GM18505 (cell line): ENCODE results near the gene FADS1.
A peak's percentile ranks its signal among the peaks of the same experiment; 100 is the strongest.

ENCODE experiments used
- ATAC-seq: cut with Tn5 transposase; IDR thresholded peaks from one replicate; pipeline ENCODE4 v1.9.1; 2021; ENCODE audit not compliant: unreplicated experiment
- POLR2A ChIP-seq: IDR thresholded peaks from 4 replicates; pipeline ENCODE4 v1.6.1; 2011; ENCODE audit warnings: borderline replicate concordance; ENCODE audit not compliant: insufficient read depth, insufficient read length; ENCODE audit errors: extremely low read depth

The FADS1 gene

GRCh38 chr11:61765550-61766253, 51.1 kb downstream of the FADS1 start:
- TF ChIP-seq POLR2A, result no peak
- ATAC-seq, result no peak

DNA sequence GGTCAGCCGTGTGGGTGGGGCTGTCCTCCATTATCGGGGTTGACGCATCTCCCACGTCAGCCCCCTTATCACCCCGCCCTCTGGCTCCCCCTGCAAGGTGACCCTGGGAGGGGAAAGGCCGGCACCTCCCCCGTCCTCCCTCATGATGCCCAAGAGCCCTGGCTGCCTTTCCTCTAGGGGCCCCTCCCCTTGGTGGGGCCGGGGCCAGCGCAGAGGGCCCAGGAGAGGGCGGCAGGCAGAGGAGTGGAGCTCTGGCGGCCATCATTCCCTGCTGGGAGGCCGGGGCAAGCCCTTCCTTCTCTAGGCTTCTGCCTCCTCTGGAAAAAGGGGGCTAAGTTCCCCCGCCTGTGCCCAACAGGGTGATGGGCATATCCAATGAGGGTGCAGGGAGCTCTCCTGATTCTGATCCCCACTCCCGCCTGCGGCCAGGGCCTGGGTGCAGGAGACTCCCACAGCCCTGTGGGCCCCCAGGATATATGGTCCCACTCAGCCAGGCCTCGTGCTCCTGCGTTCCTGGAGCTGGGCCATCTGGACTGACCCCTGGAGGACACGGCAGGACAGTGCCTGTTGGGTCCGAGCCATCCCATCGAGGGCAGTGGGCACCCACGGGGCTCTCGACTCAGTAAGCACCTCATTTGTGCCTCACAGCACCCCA, 52.1 kb downstream of the FADS1 start:
- no peak for TF ChIP-seq POLR2A
- no peak for ATAC-seq

DNA sequence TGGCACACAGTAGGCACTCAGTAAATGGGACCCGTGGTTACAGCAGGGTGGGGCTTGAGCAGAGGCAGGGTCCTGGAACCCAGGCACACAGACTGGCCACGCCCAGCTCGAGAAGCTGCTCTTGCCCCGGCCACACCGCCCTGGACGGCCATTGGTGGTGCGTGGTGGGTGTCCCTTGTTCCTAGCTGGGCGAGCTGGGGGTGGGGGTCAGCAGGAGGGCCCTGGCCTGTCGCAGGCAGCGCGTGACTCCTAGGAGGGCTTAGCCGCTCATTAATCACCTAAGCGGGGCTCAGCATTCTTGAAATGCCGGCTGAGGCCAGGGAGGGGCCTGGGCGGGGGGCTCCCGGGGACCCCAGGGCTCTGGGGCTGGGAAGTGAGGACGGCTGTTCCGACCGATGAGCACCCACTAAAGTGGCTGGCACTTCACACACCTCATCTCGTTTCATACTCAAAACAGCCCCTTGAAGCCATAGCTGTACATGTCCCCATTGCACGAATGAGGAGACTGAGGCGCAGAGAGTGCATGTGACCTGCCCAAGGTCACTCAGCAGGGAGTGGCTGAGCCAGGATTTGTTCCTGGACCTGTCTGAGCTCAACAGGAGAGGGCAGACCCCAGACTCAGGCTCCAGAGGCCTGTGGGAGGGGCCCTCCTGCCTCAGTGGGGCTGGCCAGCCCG, 52.7 kb downstream of the FADS1 start:
- no peak for ATAC-seq
- no peak for TF ChIP-seq POLR2A

DNA sequence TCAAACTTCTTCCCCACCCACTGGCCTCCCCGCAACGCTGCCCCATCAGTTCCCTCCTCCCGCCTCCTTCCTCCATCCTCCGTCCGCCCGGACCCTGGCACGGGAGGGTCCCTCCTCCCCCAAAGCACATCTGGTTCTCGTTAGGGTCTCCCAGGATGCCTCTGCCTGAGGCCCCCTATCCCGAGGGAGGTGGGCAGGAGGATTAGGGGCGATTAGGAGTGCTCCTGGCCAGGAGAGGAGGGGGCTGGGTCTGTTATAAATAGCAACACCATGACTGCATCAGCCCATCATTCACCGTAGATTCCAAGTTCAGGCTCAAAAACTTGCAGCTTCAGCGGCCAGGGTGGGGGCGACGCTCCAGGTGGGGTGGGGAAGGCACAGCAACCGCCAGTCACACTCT, 54.0 kb downstream of the FADS1 start:
- ATAC-seq, result no peak
- TF ChIP-seq POLR2A, result no peak

DNA sequence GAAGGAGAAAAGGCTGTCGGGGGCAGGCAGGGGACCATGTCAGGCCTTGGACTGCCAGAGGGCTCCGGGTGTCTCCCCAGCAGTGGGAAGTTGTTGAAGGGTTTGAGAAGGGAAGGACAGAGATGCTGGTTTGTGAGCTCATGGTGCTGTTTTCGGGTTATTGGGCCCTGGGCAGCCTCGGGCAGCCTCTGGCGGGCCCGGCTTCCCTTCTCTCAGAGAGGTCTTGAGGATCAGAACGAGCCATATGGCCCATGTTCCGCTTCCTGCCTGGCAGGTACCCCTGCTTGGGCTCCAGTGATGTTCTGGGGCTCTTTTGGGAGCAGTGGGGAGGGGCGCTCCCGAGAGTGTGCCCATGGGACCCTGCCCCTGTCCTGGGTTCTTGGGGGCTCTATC, 54.6 kb downstream of the FADS1 start:
- no peak for ATAC-seq
- no peak for TF ChIP-seq POLR2A

DNA sequence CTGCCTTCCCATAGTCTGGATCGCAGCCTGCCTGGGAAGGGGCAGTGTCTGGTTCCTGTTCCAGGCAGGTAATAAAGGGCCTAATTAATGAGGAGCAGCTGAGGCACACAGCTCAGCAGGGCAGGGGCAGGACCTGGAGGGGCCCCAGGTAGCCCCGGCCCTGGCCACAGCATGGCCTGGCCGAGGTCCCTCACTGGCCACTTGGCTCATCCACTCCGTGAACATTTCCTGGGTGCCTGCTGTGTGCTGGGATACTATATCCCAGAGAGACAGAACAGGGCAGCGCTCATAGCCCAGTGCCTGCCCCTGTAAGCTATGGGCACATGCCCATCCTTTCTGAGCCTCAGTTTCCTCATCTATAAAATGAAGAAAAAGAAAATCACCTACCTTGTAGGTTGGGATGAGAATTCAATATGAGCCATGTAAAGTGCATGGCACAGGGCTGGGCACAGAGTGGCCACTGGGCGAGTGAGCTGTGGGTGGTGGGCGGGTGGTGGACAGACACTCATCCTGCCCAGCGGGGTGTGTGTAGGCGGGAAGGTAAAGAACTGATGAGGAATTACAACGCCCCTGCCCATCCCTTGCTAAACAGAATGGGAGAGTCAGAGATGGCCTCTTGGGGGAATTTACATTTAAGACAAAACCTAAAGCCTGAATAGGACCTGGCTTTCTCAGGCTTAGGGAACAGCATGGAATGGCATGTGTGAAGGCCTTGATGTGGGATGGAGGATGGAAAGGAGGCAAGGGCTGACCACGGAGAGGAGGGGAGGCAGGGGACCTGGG, 55.2 kb downstream of the FADS1 start:
- no peak for TF ChIP-seq POLR2A
- ATAC-seq, result no peak

GRCh38 chr11:61760946-61761345, 55.9 kb downstream of the FADS1 start:
- no peak for TF ChIP-seq POLR2A
- no peak for ATAC-seq

DNA sequence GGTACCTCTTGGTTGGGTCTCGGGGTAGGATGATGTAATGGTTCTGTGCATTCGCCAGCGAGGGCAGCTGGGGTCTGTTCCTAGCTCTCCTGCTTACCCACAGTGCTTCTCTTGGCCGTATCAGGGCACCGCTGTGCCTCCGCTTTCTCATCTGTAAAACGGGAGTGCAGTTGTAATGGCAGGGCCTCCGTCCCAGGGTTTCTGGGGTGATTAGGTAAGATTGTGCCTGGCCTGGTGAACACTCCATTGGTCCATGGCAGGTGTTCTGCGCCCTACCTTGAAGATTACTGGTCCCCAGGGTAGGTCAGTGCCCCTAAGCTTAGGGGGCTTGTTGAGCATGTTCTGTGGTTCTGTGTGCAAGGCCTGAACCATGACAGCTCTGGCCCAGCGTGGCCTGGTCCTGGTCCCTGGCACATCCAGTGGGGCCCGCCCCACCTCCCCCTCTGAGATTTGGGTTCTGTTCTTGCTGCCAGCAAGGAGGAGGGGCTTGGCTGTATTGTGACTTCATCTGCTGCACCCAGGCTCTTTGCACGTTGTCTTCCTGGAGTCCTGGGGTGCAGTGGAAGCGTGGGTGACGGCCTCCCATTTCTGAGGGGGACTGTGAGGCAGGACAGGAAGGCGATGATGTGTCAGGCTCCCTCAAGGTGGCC, 59.5 kb downstream of the FADS1 start:
- no peak for TF ChIP-seq POLR2A
- no peak for ATAC-seq

GRCh38 chr11:61756452-61757212, 60.2 kb downstream of the FADS1 start:
- TF ChIP-seq POLR2A, result peak; percentile 41
- ATAC-seq, result no peak

DNA sequence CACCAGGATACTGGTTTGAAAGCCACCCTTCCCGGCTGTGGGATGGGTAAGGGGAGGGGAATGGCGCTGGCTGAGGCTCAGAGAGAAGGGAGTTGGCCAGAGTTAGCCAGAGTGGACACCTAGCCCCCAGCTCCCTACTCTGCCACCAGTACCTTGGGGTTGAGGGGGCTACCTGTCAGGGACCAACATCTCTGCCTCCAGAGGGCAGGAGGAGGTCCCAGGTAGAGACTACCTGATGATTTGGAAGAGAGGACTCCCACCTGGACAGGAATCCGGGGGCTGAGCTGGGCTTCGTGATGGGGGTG, 60.7 kb downstream of the FADS1 start:
- no peak for TF ChIP-seq POLR2A
- no peak for ATAC-seq

GRCh38 chr11:61754534-61755482, 62.0 kb downstream of the FADS1 start:
- TF ChIP-seq POLR2A, result no peak
- no peak for ATAC-seq
